ENCODE results near the gene GPR156. TPM values are rescaled to one million over a fixed set of nuclear protein-coding genes. Genes with fewer than 3 reads are reported as not detected.

GPR156 gene
- polyA plus RNA-seq, 1 of the 3 experiments (the other 2 are of a cell fraction) = 0.31 TPM

DNA sequence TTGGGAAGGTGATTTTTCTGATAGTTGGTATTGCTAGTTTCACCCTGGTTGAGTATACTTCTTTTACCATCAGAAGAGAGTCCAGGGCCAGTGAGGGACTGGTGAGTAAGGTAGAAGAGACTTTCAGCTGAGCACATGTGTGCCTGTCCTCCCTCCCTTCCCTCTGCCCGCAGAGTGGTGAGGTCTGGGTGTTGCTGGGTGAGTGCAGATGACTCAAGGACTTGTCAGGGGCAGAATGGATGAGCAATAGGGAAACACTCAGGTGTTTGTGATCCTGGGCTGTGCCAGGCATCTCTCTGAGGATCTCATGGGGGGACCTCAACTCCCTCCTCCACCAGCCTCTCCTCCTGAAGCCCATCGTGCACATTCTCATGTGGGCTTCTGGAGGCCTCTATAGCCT, 114.8 kb downstream of the GPR156 start (continued):
- TF ChIP-seq, protein P1, sequence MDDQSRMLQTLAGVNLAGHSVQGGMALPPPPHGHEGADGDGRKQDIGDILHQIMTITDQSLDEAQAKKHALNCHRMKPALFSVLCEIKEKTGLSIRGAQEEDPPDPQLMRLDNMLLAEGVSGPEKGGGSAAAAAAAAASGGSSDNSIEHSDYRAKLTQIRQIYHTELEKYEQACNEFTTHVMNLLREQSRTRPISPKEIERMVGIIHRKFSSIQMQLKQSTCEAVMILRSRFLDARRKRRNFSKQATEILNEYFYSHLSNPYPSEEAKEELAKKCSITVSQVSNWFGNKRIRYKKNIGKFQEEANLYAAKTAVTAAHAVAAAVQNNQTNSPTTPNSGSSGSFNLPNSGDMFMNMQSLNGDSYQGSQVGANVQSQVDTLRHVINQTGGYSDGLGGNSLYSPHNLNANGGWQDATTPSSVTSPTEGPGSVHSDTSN (IDR thresholded peaks at IDR 0.05) = peak; percentile 82
- TF ChIP-seq, protein P2, sequence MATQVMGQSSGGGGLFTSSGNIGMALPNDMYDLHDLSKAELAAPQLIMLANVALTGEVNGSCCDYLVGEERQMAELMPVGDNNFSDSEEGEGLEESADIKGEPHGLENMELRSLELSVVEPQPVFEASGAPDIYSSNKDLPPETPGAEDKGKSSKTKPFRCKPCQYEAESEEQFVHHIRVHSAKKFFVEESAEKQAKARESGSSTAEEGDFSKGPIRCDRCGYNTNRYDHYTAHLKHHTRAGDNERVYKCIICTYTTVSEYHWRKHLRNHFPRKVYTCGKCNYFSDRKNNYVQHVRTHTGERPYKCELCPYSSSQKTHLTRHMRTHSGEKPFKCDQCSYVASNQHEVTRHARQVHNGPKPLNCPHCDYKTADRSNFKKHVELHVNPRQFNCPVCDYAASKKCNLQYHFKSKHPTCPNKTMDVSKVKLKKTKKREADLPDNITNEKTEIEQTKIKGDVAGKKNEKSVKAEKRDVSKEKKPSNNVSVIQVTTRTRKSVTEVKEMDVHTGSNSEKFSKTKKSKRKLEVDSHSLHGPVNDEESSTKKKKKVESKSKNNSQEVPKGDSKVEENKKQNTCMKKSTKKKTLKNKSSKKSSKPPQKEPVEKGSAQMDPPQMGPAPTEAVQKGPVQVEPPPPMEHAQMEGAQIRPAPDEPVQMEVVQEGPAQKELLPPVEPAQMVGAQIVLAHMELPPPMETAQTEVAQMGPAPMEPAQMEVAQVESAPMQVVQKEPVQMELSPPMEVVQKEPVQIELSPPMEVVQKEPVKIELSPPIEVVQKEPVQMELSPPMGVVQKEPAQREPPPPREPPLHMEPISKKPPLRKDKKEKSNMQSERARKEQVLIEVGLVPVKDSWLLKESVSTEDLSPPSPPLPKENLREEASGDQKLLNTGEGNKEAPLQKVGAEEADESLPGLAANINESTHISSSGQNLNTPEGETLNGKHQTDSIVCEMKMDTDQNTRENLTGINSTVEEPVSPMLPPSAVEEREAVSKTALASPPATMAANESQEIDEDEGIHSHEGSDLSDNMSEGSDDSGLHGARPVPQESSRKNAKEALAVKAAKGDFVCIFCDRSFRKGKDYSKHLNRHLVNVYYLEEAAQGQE (IDR thresholded peaks at IDR 0.05; ENCODE audit: low read depth, low read length) = no peak
- TF ChIP-seq FOSL2 (IDR thresholded peaks at IDR 0.05; ENCODE audit: borderline replicate concordance, low read depth) = peak; percentile 95
- TF ChIP-seq TEAD4 (IDR thresholded peaks at IDR 0.05; ENCODE audit: borderline replicate concordance, insufficient read depth) = no peak
- TF ChIP-seq GABPA (IDR thresholded peaks at IDR 0.05; ENCODE audit: low read depth) = no peak

DNA sequence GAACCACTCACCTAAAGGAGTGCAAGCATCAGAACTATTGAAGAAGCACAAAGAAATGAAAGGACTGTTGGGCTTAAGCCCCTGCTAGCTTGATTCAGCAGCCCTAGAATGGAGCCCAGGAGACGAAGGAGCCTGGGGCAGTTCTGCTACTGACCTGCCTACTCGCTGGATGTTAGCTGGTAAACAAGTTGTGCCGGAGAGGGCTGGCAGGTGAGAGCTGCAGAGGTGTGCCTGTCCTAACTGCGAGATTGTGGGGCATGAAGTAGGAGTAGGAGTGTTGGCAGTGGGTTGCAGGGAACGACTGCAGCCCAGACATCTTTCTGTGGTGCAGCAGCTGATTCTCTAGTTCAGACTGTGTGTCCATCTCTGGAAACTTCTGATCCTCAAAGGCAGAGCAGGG, 115.6 kb downstream of the GPR156 start:
- Histone ChIP-seq H3K4me3 (ENCODE audit: low read depth in 2 of 2, low read length in 1 of 2) (no peak overlapping the region), H3K4me1 (ENCODE audit: control insufficient read depth in 1 of 2, insufficient read depth in 2 of 2, low read depth in 1 of 2, low read length in 1 of 2) (peaks cover 0 to 3% of the 10 kb centered on the region in 2 experiments; a peak in 1 of 4 replicates), H3K9me3 (no peaks in the 10 kb centered on the region), H3K9ac (no peak overlapping the region), H3K27me3 (ENCODE audit: insufficient read depth) (no peaks in the 10 kb centered on the region), H3F3A (replicated peaks; ENCODE audit: insufficient read depth) (peaks cover 4% of the 10 kb centered on the region), H3K27ac (ENCODE audit: low read depth in 2 of 2, low read length in 1 of 2) (no peak overlapping the region; a peak in 1 of 4 replicates), H3K4me2 (no peak overlapping the region), H3K36me3 (replicated peaks in 1 of 2; ENCODE audit: control insufficient read depth in 1 of 2, insufficient read depth in 2 of 2, low read length in 1 of 2) (no peaks in the 10 kb centered on the region), H3K9me2 (no peaks in the 10 kb centered on the region), H3K79me2 (ENCODE audit: insufficient read depth) (no peaks in the 10 kb centered on the region), H4K20me1 (ENCODE audit: insufficient read depth) (no peaks in the 10 kb centered on the region), H2AFZ (ENCODE audit: low read depth) (no peak overlapping the region)
- TF ChIP-seq POLR2AphosphoS5 (IDR thresholded peaks at IDR 0.05; ENCODE audit: low read depth, low read length) = no peak
- no peak for TF ChIP-seq GABPA (IDR thresholded peaks at IDR 0.05; ENCODE audit: low read depth)
- TF ChIP-seq, protein P3, sequence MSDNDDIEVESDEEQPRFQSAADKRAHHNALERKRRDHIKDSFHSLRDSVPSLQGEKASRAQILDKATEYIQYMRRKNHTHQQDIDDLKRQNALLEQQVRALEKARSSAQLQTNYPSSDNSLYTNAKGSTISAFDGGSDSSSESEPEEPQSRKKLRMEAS (IDR thresholded peaks at IDR 0.05; ENCODE audit: low read depth) = no peak
- TF ChIP-seq, protein P1 (IDR thresholded peaks at IDR 0.05) = no peak
- no peak for TF ChIP-seq RAD21 (IDR thresholded peaks at IDR 0.05; ENCODE audit: low read length)
- no peak for TF ChIP-seq TEAD4 (IDR thresholded peaks at IDR 0.05; ENCODE audit: borderline replicate concordance, insufficient read depth)
- TF ChIP-seq JUND (IDR thresholded peaks at IDR 0.05) = no peak
- TF ChIP-seq NFIC (IDR thresholded peaks at IDR 0.05; ENCODE audit: borderline replicate concordance) = no peak
- TF ChIP-seq ELF1 (IDR thresholded peaks at IDR 0.05) = no peak
- no peak for TF ChIP-seq RFX5 (IDR thresholded peaks at IDR 0.05; ENCODE audit: low read length)
- TF ChIP-seq GATA2 (CRISPR knock-in tag; IDR thresholded peaks at IDR 0.05) = no peak
- no peak for TF ChIP-seq RXRA (IDR thresholded peaks at IDR 0.05; ENCODE audit: borderline replicate concordance, low read depth)
- no peak for TF ChIP-seq SMC3 (IDR thresholded peaks at IDR 0.05; ENCODE audit: low read depth, low read length)
- no peak for TF ChIP-seq FOSL2 (IDR thresholded peaks at IDR 0.05; ENCODE audit: borderline replicate concordance, low read depth)
- TF ChIP-seq, protein P4, sequence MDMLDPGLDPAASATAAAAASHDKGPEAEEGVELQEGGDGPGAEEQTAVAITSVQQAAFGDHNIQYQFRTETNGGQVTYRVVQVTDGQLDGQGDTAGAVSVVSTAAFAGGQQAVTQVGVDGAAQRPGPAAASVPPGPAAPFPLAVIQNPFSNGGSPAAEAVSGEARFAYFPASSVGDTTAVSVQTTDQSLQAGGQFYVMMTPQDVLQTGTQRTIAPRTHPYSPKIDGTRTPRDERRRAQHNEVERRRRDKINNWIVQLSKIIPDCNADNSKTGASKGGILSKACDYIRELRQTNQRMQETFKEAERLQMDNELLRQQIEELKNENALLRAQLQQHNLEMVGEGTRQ (IDR thresholded peaks at IDR 0.05; ENCODE audit: borderline replicate concordance, low read depth, low read length) = no peak
- TF ChIP-seq CHD2 (IDR thresholded peaks at IDR 0.05; ENCODE audit: low read length, partially characterized antibody) = no peak
- TF ChIP-seq EZH2phosphoT487 (IDR thresholded peaks at IDR 0.05; ENCODE audit: borderline replicate concordance, low read depth) = no peak
- TF ChIP-seq RCOR1 (IDR thresholded peaks at IDR 0.05; ENCODE audit: low read length) = no peak
- TF ChIP-seq, protein P2 (IDR thresholded peaks at IDR 0.05; ENCODE audit: low read depth, low read length) = no peak
- no peak for TF ChIP-seq MXI1 (IDR thresholded peaks at IDR 0.05; ENCODE audit: low read depth, low read length)
- WGBS (ENCODE audit: low lambda C conversion rate) = 83% methylated on average over 5 of the region's 5 CpGs
- POLR2A ChIA-PET = no interaction called here
- CTCF ChIA-PET = no interaction called here
- no peak for DNase-seq
